DLD1 (cell line): Measurements from ENCODE around the gene RNF31.

Experiments used
- in situ Hi-C: cut with HindIII; loops from 2 replicates; pipeline ENCODE4 v1.10.0; 2017; ENCODE audit warnings: low sequenced_read_pairs

RNF31 gene

DNA sequence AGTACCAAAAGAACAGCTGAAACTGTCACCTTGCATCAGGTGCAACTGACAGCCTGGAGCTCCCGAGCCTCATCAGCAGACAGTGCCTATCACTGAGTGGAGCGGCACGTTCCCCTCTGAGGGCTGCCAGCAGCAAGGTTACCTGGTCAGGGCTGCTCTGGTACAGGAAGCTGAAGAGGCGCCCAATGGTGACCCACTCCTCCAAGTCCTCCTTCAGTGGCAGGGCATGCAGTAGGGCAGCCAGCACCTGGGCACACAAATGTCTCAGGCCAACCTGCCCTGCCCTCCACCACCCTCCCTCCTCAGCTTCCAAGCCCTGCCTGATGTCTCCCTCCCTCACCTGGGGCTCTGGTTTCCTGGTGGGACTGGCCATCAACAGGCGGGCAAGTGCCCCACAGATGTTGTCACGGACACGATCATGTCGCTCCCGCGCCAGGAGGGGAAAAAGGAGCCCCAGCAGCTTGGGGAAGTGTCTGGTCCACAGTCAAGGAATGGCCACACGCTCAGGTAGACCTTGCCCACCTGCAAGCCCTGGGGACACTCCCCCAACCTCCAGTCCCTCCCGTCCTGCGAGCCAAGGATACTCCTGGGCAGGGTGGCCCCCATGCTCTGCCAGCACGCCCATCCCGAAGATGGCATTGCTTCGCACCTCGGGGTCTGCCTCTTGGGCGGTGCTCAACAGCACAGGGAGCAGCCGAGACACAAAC, 34.2 kb downstream of the RNF31 start:
- in situ Hi-C loops, result no loop called here

DNA sequence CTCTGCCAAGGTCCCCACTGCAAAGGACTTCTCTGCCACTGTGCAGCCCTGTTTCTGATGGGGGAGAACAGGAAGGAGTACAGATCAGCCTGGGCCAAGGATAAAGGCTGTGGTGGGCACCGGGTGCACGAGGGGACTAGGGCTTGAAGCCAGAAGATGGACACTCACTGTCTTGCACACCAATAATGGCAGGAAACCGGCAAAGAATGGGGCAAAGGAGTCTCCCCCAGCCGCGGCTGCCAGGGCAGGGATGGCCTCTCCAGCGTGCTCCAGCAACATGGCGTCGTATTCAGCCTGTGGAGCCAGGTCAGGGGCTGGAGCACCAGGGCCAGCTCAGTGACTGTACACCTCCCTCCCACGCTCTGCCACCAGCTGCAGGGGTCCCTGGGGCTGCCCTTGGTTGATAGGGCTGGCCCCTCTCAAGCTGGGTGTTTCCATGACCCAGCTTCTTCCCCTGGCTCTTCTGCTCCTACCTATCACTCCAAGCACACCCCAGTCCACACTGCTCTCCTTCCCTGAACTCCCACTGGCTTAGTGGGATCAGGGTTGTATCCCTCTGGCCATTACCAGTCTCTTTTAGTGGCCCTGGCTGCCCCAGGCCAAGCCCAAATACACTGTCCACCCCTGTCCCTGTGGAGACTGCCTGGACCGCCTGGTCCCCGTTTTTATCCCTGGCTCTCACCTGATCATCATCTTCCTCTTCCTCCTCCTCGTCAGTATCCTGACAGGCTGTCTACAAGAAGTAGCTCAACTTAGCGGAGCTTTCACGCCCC, 35.0 kb downstream of the RNF31 start:
- in situ Hi-C loops, result no loop called here

DNA sequence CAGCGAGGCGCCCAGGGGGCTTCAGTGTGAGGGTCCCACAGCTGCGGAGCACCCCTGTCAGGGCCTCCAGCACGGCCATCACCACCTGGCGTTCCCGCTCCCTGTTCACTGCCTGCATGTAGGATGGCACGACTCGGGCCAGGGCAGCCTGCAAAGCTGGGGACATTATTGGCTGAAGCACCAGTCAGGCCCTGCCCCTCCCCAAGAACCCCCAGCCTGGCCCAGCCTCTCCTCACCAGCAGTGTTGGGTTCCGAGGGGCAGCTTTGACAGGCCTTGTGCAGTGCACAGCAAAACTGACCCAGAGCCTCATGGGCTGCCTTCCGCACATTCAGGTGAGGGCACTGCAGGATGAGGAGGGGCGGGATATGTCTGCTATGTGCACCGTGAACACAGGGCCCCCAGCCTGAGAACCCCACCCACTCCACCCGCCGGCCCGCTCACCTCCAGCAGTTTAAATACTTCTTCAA, 35.8 kb downstream of the RNF31 start:
- in situ Hi-C loops, result no loop called here

DNA sequence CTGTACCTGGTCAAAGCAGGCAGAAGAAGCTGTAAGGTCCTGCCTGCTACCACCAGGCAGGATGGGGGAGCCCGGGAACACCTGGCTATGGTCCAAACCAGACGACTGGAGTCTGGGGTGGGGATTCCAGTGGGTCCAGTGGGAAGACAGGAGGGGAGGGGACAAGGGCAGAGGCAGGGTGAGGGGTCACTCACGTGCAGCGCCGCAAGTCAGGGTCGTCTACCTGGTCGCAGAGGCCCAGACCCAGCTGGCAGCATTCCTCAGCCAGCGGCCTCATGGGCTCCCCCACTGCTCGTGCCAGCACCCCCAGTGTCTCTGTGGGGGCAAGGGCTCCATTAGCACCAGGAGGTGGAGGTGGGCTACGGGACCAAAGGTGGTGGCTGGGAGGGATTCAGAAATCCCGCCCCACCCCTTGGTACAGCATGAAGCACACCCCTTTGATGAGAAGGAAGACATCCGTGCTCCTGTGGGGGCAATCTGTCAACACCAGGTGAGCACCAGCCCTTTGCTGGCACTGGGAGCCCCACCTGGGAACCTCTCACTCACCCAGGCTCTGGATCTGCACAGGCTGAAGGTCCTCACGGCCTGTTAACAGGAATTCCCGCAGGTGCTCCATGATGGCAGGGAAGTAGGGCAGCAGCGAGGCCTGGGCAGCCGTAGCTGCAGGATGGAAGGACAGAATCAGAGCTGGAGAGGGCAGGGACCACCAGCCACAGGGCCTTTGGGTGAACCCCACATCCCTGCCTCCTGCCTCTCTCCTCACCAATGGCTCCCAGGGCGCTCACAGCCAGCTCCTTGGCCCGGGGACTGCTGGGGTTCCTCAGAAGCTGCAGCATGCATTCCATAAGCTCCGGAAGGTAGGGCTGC, 37.0 kb downstream of the RNF31 start:
- in situ Hi-C loops, result no loop called here

DNA sequence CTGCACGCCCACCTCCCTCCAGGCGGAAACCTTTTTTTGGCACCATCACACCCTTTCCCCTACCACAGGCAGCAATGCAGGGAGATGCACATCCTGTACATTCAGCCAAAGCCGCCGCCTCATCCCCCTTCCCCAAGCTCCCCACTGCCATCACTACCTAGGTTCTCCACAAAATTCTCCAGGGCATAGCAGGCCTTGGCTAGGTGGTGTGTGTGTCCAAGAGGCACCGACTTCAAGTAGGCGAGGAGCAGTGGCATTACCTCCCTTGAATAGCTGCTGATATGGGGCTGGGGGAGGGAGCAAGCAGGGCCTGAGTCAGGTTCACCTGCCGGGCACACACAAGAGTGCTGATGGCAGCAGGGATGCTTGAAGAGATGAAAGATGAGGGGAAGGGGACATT, 37.7 kb downstream of the RNF31 start:
- in situ Hi-C loops, result no loop called here

DNA sequence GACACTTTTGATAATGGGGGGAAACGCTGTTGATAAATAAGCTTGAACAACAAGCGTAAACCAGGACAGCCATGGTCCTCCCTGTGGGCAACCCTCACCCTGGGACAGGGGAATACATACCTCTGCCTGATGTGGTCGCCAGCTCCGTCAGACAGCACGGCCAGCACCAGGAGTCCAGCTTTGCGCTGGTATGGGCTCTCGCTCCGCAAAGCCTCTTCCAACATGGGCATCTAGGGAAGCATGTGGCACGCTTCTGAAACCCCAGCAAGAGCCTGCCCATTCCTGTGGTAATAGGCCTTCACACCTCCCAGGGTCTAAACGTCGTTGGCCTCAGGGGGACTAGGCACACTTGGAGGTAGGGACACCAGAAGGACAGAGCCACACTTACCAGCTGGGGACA, 38.4 kb downstream of the RNF31 start:
- in situ Hi-C loops, result no loop called here

DNA sequence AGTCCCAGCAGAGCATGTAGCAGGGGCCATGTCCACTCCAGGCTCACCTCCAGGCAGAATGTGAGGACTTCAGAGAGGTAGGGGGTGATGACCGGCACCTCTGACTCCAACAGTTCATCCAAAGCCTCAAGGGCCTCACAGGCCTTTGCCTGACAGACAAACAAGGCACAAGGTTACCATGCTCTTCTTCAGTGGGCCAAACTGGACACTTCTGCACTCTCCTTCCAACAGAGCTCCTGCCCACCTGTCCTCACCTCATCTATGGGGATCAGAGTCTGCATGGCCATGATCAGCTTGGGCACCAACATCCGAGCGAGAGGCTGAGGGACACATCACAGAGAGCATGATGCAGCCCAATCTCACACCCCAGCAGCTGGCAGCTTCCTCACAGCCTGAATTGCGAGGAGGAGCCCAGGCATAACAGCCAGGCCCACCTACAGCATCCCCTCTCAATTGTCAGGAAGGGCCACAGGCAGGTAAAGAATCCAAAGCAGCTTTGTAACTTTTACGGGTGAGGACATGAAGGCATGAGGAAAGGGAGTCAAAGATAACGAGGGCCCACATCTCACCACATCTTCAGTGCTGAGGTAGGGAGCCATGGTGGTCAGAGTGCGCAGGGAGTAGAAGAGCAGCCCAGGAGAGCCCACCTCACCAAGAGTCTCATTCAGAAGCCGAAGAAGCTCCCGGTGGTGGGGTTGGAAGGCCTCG, 39.7 kb downstream of the RNF31 start:
- in situ Hi-C loops, result no loop called here

DNA sequence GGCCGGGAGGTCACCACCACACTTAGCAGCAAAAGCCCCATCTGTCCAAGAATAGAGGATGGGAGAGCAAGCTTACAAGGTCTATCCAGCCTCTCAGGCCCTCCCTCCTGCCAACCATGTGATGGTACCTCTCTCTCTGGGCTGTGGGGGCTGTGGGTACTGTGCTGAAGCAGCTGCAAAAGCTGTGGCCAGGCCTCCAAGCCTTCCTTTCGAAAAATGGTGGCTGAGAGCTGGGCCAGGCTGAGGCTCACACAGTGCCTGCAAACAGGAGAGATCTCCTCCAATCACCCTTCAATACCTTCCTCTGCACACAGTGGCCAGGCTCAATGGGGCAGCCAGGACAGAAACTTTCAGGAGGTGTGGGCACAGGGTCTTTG, 40.2 kb downstream of the RNF31 start:
- in situ Hi-C loops, result no loop called here

DNA sequence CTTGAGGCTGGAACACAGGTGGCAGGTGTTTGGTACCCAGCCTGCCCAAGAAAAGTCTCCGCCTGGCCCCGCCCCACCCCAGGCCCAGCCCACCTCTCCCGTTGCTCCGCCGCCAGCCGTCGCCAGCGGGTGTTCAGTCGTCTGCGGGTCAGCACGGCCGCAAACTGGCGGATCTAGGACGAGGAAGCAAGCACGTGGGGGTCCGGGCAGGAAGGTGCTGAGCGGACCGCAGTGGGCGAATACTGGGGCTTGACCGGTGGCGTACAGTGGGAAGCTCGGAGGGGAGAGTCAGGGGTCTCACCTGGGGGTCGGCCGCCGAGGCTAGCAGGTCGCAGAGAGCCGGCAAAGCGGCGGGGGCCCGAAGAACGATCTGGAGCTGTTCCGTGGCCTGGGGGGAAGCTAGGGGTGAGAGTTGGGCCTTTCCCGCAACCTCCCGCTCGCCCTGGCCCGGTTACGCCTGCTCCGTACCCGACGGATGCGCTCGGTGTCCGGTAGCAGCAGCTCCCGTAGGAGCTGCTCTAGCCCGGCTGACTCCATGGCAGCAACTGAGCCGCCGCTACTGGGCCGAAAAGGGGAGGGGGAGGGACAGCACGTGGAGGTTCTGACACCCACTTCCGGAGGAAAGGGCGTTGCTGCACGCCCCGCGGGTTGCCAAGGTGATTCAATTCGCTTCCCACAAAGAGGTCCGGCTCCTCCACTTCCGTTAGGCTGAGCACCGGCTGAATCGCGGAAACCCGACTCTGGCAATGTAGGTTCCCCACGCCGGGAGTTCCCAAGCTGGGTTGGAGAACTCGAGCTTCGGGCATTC, 41.2 kb downstream of the RNF31 start, which contains the start of gene IPO4:
Gene IPO4, minus strand, starts transcription at position 566 of the 808 bp plus-strand sequence. Its CDS starts 29 bp downstream, at position 537.
- in situ Hi-C loops, result no loop called here

DNA sequence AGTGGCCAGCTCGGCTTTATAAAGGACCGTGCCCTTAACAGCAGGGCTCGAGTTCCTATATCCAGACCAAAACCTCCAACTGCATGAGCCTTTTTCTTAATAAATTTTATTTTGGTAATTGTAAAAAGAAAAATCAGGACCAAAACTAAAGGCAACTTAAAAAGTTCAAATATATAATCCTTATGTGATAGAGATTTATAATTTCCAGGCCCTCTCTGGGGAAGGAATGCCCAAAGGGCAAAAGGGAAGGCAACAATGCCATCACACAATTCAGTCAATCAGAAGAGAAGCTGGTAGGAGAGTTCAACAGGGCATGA, 41.7 kb downstream of the RNF31 start:
- in situ Hi-C loops, result no loop called here

DNA sequence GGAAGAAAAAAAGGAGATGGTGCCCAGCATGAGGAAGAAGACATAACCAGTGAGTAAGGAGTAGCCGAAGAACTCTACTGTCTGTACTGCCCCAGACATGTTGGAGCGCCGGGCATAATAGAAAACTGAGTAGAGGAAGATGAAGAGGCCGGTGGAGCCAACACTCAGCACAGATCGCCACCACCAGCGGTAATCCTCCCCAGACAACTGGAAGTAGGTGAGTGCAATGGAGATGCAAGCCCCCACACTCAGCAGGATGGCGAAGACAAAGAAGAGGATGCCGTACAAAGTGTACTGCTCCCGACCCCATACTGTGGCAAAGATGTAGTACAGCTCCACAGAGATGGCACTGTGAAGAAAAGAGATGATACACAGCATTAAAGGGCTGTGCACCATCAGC, 42.2 kb downstream of the RNF31 start:
- in situ Hi-C loops, result no loop called here

DNA sequence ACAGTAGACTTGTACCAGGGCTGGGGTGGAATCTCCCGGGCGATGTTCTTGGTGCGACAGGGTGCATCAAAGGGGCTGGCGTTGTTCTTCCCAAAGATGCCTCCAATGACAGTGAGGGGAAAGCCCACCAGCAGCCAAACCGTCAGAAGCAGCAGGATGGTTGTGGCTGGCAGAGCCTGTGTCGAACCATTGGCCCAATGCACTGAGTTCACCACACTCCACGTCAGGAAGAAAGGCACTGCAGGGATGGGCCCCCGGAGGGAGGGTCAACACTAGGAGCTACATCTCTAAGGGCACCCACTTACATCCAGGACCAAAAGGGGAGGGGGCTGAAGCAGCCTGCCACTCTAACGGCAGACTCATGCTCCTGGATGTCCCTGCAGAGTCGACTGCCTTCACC, 43.1 kb downstream of the RNF31 start:
- in situ Hi-C loops, result no loop called here

DNA sequence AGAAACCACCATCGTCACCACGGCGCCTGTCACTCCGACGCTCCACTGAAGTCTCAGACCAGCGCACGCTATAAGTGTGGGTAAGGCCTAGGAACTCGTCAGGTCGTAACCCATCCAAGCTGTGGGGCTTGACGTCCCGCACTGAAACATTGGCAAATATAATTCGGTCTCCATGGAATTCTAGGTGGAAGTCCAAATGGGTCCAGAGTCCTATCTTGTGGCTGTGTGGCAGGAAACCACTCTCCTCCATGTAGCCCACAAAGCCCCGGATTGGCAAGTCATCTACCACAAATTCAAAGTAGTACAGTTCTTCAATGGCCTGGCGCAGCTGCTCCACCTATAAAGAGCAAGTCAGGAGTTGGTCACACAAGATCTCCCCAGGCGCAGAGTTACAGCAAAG, 45.6 kb downstream of the RNF31 start:
- in situ Hi-C loops, result no loop called here

DNA sequence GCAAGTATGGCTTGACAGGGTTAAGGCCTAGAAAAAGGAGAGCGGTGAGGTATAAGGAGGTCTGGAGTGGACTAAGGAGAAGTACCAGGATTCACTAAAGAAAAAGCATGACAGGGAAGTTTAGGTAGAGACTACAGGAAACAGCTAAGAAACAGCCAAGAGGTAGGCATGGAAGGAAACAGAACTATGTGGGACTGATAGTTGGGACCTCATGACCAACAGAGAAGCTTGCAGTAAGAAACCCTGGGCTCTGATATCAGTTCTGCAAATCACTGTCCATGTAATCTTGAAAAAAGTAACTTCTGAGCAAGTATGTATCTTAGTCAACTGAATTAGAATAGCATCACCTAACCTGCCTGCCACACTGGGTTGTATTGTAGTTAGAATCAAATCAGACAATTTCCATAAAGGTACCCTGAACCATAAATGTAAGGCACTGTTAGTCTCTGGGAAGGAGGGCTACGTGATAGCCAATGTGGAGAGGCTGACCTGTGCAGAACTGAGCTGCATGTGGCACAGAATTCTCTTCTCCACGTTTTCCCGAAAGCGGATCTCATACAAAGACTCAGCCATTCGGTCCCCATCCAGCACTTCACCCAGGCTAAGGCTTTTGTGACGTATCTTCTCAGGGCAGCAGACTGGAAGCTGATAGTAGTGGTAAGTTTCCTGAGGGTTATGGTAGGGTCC, 47.0 kb downstream of the RNF31 start:
- in situ Hi-C loops, result no loop called here

DNA sequence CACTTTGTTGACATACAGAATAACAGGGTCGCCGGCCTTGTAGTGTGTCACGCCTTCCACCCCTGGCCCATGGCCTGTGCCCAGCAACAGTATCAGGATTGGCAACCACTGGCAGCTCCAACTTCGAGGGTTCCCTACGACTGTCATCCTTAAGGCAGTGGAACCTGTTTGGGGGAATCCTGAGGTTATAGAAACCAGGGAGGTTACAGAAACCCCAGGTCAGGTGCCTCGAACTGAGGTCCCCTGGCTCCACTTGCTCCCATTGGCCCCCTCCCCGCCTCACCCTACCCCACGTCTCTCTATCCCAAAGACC, 47.5 kb downstream of the RNF31 start:
- in situ Hi-C loops, result no loop called here

DNA sequence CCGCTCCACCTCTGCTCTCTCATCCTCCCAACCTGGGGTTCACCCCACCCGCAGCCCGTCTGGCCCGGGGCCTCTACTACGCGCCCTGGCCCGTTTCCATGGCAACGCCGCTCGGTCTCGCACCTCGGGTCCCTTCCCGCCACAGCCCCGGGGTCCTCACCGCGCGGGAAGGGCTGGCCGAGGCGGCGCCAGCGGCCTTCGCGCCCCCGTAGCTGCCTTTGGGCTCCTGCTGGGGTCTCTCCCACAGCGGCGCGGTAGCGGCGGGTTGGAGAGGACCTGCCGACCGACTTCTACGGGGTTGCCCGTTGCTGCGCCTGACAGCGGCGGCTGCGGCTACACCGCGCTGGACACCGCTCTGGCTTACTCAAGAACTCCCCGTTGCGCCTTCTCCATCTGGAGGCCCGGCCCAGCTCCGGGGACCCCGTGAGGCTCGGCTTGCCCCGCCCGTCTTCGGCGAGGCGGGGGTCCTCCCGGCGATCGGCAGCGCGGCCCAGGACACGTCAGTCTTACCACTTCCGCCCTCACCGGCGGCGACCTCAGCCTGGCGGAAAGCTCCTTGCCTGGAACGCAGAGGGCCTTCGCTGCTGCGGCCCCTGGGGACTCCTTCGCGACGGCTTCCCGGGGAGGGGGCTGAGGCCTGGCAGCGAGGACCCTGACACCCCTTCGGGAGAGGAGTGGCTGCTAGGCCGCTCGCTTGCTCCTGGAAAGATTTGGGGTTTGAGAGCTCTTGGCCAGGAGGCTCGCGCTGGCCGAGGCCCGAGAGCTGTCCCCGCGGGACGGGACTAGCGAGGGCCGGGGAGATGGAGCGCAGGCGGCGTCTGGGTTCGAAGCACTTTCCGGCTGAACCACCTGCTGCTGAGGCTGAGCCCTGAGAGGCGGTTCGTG, 48.1 kb downstream of the RNF31 start, which contains the start of gene TM9SF1:
Gene TM9SF1, minus strand, starts transcription at position 256 of the 885 bp plus-strand sequence. CDS start 422 bp downstream, outside the sequence.
- in situ Hi-C loops, result no loop called here

DNA sequence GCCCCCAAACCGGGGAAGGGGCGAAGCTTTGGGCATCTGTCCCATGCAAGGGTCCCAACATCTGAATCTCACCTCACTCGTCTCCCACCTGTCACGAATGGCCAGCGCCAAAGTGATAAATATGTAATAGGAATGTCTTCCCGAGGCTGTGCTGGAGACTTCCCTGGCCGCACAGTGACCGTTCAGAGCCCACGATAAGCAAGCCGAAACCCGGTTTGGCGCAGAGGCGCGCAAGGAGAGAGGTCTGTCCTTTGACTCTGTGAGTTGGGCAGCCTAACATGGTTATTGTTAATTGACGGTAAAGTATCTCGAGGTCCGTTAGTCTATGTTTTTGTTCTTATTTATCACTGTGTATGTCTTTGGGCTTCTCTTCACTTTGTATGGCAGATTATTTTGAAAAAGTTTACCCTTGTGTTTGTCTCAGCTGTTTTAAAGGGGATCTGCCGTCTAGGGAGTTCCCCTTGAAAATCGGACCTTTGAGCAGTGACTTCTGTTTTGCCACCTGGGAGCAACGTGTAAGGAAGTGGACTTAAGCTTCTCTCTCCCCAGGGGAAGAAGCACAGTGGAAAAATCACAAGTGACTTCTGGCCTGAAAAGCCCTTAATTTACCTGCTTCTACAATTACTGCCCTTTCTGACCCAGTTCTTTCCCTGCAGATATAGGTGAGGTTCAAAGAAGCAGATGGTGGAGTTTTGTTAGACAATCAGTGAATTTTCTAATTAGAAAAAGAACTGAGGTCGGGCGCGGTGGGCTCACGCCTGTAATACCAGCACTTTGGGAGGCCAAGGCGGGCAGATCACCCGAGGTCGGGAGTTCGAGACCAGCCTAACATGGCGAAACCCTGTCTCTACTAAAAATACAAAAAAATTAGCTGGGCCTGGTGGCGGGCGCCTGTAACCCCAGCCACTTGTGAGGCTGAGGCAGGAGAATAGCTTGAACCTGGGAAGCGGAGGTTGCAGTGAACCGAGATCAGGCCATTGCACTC, 49.1 kb downstream of the RNF31 start:
- in situ Hi-C loops, result no loop called here
